ENCODE data around the gene SHROOM3.

Gene SHROOM3

DNA sequence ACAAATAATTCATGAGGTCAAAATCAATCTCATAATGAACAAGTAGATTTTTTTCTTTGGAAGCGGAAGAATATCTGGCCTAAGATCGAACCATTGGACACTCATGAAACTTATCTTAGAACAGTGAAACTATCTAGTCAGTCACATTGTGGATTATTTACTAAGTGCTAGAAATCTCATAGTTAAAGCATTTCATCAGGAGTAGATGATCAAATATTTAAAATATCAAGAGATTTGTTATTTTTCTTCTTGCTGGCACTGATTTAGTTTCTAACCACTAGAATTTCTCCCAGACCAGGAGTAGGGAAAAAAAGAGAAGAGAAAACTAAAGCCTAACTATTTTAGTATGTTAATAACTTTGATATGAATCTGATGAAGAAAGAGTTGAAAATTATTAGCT is 105.5 kb downstream of the SHROOM3 start:
- no peak for DNase-seq (ENCODE audit: low read depth in 2 of 2)

DNA sequence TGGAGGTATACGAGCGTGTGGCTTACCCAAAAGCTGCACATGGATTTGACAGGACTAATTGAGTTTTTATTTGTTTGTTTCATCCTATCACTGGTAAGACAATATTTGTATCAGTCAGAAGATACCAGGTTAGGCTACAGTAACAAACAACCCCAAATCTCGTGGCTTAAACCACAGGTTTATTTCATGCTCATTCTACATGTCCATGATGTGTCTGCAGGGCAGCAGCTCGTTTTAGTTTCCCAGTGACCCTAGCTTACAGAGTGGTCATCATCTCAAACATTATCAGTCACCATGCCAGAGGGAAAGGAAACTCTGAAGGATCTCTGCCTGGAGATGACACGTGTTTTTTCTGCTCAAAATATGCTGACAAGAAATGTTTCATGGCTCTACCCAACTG is 108.3 kb downstream of the SHROOM3 start:
- no peak for DNase-seq (ENCODE audit: low read depth in 2 of 2)

DNA sequence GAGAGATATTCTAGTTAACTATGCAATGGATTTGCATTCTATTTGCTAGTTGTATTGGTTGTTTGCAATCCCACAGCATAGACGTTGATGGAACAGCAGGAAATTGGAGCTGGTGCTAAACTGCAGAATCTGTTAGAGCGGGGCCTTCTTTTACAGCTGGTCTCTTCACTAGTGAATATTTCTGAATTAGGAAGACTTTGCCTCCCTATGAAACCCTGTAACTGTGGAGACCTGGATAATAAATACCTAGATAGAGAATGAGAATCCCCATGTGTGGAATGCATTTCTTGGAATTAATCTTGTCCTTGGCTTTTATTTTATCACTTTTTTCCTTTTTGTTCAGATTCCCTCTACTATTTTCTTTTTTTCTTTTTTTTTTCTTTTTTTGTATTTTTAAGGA is 109.7 kb downstream of the SHROOM3 start:
- no peak for DNase-seq (ENCODE audit: low read depth in 2 of 2)

DNA sequence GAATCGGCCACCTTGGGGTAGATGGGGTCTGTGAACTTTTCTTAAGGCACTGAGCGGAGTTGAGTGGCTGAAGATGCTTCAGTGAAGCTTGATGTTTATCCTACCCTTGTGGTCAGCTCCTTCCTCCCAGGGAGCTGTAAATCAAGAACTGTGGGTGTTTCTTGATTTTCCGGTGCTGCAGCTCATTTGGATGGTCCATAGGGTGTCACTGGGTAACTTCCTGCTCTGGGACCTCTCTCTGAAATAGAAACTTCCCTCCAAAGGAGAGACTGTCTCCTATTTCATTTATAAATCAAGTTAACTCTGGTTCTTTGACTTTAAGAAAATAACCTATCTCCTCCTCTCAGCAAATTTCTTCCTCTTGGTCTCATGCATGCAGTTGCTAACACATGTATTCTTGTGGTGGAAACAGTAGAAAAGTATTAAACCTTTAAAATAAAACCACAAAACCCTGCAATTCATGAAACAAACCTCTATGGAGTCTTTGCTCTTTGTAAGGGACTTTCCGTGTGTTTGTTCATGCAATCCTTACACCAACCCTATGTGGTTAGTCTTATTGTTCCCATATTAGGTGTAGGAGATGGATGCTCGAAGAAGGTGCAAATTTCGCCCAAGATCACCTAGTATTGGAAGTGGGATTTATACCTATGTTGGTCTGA is 110.3 kb downstream of the SHROOM3 start:
- DNase-seq (ENCODE audit: low read depth in 2 of 2): no peak

DNA sequence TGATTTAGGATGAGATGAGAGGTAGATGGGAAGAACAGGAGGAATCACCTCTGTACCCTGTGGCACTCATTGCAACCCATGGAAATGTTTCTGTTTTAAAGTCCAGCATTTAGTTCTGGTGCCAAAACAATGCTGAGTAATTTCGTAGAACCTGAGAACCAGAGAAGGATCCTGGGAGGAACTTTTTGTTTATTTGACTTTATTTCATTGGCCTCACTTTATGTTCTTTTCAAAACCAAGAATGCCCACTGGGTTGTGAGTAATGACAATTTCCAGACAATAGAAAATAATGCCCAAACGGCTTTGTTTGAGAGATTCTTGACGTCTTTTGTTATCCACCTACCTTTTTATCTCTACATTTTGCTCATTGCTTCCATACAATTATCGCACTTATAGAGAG is 111.3 kb downstream of the SHROOM3 start:
- DNase-seq (ENCODE audit: low read depth in 2 of 2): no peak

DNA sequence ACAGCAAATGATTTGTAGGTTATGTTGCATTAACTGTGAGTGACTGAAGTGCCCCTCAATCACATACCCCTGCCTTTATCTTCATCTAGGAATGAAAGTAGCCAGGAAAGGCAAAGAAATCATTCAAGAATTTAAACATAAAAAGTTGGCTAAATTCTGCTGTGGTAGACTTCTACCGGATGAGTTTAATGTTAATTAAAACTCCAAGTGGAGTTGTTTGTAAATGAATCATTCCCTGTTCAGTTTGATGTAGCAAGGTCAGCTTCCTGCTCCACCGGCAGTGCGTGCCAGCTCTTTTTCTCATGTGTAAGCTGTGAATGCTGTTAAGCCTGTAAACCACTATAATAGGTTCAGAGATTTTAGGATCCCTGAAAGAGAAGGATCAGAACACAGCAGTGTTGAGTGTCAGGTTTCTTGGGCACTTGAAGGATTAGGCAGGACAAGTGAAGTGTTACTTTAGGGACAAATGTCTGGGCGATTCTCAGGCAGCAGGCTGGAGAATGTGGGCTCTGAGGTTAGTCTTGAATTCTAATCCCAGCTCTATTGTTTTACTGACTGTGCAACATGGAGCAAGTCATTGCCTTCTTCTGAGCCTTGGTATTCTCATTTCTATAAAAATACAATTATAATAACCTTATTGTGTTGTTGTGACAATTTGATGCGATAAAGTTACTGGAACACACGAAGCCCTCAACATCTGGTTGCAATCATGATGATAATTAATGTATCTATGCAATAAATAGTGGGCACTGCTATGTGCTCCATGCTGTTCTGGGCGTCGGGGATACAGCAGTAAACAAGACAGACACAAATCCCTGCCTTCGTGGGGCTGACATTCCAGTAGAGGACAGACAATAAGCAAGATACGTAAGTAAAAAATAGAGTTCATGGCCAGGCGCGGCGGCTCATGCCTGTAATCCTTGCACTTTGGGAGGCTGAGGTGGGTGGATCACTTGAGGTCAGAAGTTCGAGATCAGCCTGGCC is 112.0 kb downstream of the SHROOM3 start:
- no peak for DNase-seq (ENCODE audit: low read depth in 2 of 2)

DNA sequence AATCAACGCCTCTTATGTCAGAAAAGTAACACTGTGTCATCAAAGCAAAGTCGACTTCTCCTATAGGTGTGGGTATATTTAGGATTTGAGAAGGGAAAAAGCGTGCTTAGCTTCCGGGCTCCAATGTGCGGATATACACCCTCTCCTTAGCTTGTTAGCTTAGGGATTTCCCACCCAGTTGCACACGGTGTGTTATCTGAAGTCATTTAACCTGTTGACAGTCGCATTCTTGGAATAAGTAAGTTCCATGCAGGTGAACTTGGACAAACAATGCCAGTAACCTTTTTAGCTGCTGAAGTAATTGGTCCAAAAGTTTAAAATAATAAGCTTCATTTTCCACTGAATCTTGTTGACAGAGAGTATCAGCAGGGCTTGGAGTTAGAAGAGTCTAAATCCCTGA is 113.7 kb downstream of the SHROOM3 start:
- no peak for DNase-seq (ENCODE audit: low read depth in 2 of 2)

DNA sequence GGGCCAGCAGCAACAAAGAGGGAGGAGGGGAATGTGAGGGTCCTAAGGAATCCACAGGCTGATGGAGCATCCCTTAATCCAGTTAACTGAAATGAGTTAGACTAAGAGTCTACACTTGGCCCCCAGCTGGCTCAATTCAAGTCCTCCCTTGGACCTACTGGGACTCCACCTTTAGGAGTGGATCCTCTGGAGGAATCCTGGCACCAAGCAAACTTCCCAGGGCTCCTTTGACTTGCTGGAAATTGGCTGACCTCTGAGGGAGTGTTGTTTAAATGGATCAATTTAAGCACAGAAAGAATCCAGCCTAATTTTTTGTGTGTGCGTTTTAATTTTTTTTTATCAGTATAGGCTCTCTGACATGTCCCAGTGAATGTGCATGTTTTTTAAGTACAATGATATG is 114.7 kb downstream of the SHROOM3 start:
- no peak for DNase-seq (ENCODE audit: low read depth in 2 of 2)

DNA sequence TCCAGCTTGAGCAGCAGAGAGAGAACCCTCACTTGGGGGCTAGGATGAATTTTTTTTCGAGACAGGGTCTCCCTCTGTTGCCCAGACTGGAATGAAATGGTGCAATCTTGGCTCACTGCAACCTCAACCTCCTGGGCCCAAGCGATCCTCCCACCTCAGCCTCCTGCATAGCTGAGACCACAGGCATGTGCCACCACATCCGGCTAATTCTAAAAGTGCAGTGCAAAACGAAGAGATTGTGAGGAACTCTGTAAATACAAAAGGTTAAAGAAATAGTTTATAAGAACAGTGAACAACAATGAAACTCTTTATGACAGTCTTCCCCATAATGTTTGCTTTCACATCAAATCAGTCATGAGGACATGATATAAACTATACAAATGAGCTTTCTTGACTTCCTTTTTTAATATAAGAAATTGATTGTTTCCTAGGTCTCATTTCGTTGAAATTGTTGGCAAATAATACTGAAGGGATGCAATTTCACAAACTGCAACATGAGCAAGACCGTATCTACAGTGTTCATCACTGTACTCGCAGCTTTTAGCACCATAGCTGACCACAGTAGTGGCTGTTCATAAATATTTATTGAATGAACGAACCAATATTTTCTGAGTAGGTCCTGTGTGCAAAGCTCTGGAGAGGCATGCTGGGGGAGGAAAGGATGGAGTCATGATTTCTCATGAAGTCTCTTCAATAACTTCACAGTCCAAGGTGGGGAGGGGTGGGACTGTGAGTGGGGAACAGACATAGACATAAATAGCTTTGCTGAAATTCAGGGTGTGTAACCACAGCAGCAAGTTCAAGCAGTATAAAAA is 116.1 kb downstream of the SHROOM3 start:
- DNase-seq (ENCODE audit: low read depth in 2 of 2): no peak

DNA sequence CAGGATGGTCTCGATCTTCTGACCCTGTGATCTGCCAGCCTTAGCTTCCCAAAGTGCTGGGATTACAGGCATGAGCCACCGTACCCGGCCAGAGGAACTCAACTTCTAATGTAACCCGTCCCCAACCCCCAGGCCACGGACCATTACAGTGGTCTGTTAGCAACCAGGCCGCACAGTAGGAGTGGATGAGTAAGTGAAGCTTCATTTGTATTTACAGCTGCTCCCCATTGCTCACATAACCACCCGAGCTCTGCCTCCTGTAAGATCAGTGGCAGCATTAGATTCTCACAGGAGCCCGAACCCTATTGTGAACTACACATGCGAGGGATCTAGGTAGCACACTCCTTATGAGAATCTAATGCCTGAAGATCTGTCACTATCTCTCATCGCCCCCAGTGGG is 119.6 kb downstream of the SHROOM3 start:
- no peak for DNase-seq (ENCODE audit: low read depth in 2 of 2)

DNA sequence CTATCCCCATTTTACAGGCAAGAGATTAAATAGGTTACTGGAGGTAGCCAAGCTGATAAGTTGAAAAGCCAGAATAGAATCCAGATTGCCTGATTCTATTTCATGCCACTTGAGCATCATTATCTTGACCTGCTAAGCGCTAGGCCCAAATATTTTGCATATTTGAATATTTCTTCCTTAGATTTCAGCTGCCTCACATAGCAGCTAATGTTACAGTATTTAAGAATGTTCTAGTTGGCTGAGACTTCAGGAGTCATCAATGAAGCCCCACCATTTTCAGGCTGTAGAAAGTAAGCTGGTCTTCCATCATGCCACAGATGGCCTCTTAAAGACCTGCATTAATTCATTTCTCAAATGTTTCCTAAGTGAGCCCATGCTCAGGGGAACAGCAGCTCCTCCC is 121.4 kb downstream of the SHROOM3 start:
- DNase-seq (ENCODE audit: low read depth in 2 of 2): no peak

DNA sequence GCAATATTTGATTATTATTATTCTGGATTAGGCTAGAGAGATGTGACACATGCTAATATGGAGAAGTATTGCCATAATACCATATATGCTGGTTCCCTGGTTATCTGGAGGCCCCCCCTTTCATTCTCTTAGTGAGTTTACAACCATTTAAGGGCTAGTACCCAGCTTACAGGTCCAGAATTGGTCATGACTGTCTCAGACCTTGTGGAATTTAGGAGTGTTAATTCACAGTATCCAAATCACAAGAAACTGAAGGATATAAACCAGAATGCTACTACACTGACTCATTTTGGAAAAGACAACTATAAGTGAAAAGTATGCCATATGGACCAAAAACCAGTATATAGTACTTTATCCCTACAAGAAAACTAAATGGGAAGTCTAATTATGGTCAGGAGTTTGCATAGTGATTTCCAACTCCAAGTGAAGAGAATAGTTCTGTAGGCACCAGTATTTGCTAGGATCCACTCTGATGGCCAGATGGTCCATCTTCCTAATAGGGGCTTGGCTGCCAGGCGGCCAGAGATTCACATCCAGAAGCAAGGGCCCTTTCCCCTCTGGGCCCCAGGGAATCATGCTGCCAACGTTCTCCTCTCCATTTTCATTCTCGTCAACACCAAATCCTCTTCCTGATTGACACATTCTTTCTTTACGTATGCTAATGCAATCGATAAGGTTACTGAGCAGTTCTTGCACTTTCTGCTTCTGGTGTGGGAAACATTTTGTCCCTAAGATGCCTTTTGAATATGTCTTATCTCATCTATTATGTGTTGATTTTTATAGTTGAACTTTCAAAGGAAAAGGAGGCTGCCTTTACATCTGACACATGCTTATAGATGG is 123.6 kb downstream of the SHROOM3 start:
- no peak for DNase-seq (ENCODE audit: low read depth in 2 of 2)

DNA sequence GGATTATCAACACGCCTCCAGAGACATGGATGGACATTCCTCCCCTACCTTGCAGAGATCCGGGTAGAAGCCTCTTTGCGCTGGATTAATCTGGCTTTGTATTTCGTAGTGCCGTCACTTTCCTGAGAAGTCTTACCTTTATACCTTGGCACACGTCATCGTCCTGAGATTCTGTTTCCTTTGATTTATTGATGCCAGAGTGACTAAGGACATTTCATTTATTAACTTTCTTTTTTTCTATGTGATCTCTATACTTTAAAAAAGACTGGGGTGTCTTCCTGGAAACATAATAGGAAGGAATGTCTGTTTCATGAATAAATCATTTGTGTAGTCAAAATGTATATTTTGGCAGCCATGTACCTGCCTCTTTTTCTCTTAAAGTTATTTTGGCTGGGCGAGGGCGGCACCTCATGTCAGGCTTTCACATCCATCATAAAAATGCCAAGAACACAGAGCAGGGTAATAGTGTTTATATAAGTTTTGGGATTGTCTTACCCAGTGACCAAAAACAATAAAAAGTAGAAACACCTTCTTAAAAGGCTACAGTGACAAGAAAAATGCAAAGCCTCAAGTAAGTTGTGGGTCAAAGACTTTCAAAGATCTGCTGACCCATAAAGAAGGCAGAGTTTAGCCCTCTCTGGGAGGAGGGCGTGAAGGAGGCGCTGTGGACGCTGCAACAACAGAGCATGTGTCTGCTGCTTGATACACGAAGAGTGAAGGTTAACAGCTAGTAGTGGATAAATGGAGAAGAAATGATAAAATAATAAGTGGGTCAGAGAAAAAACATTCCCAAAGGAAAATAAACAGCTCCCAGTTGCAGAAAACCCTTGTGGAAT is 124.4 kb downstream of the SHROOM3 start:
- DNase-seq (ENCODE audit: low read depth in 2 of 2): no peak

DNA sequence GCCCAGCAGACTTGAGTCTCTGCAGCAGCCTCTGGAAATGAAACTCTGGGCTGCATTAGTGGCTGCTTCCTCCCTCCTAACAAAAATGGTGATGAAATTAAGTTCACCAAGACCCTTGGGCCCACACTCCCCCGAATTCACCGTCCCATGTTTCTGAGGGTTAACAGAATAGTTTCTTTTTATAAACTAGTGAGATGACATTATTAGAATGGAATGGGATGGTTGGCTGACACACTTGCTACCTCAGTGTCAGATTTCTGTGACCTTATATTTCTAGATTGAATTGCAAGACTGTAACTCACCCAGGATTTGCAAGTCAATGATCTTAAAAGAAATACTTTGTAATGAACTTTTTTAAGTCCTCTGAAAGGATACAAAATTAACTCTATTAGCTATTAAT is 127.1 kb downstream of the SHROOM3 start:
- no peak for DNase-seq (ENCODE audit: low read depth in 2 of 2)

DNA sequence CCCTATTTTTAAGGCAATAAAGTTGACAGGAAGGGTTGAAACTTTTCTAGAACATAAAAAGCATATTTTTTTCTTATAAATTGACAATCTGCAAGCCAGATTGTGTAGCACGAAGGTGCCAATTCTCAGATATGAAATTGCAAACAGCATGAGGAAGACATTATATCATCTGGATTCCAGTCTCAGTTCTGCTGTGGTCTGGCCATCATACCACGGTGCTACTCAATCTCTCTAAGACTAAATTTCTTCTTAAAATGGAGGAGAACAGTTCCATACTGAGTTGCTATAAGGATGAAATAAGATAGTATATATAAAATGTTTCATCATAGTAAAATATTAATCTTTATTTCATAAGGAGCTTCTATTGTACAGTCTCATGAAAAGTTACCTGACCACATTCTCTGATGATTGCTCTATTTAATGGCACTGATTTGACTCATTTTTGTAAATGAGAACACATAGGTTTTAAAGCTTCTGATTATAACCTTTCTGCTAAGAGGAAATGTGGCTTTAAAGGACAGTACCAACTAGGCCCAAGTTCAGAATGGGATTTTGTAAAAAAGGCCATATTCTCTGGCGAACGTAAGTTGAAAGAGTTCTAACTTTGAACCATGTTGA is 127.9 kb downstream of the SHROOM3 start:
- DNase-seq (ENCODE audit: low read depth in 2 of 2): no peak

DNA sequence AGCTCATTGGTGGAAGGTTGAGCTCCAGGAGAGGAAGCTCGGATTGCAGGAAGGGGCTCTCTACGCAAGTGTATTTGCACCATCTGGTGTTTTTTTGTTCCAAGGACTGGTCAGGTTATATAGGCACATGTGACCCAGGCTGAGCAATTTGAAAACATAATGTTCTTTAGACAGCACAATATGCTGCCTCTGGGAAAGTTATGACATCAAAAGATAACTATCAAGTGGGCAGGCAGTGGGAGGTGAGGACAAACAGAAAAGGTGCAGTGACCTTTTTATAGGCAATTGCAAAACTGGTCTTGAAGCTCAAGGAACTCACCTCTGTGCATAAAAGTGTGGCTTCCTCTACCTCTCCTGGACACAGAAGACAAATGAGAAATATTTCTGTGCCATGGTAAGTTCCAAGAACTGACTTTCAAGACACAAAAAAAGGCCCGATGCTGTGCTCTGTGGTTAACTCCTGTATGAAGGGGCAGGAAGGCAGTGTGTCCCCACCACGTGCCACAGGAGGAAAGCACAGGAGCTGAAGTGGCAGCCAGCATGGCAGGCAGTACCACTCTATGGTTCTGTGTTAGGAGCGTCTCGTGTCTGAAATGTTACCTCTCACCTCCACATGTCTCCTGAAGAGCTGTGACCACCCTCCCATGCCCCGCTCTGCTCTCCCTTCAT is 128.6 kb downstream of the SHROOM3 start:
- no peak for DNase-seq (ENCODE audit: low read depth in 2 of 2)

DNA sequence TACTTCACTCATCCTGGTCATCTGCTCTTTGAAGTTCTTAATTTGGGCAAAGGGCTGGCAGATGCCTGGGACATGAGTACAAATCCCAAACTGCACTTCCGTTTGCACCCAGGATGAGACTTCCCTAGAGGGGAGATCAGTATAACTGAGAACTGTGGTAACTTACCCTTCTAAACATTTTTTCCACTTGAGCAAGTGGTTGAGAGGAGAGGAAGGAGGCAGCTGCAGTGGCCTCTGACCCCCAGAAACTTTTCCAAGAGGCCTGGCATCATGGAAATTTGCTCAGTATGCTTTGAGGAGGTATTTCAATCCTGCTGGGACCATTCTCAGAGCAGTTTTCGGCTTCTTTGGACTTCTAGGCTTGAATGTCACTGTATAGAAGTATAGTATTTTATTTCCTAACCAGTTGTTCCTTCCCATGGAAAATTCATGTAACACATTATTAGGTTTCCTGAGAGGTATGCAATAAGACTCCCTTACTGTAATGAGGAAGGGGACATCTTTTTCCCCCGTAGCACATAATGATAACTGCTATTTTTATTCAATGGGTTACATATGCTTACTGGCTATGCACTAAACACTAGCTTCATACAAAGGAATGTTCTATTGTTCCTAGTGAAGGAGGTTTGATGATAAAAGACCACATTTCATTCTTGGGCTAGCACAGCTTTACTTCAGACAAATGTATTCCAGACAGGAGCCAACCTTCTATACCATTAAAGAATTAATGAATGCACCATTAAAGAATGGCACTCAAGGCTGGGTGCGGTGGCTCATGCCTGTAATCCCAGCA is 129.3 kb downstream of the SHROOM3 start:
- DNase-seq (ENCODE audit: low read depth in 2 of 2): no peak

DNA sequence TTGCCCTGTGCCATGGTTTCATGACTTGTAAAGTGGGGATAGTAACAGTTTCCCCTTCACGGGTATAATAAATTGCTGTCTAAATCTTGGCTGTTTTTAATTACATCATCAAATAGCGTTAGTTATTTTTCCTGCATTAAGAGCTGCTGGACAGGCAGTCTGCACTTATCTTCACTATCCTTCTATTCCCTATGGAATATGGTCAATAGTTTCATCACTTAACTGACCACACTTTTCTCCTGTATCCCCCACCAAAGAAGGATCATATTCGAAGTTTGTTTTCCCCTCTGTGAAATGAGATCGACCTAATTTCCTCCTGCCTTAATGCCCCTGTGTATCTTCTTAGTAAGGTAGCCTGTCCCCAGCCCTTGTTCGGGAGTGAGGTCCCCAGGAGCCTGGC is 133.2 kb downstream of the SHROOM3 start:
- DNase-seq (ENCODE audit: low read depth in 2 of 2): no peak

DNA sequence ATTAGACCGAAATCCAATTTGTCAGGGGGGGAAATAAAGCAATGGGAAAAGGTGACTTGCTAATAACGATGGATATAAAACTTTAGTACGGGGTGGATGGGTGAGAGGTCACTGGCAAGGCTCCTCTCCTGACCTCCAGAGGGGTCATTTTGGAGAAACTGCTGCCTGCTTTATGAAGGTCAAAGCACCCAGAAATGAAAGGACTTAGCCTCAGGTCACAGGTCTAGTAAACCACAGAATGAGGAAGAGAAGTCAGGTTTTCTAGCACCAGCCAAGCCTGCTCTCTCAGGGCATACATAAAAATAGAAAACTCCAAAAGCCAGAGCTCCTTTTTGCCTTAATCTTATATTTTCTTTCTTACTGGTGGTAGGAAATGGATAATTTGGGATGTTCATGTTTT is 134.2 kb downstream of the SHROOM3 start:
- no peak for DNase-seq (ENCODE audit: low read depth in 2 of 2)

Measured in stimulated activated CD4-positive, alpha-beta T cell treated with anti-CD3 and anti-CD28 coated beads, Interleukin-1b, Interleukin-23, amount 100 ng/mL, for 1 hour (primary cell).